Activated CD8-positive, alpha-beta T cell treated with anti-CD3 and anti-CD28 coated beads, Interleukin-2, amount 10 ng/mL, durations not matched to agents 7 days and 5 days (primary cell): ENCODE results near the gene PLEKHG7. TPM values are rescaled to one million over a fixed set of nuclear protein-coding genes. Genes with fewer than 3 reads are reported as not detected.
"Not testable (repeated sequence)": the region's sequence is repeated elsewhere in the genome, so short reads cannot be mapped to it uniquely, and the experiment has no call there.

Experiments
- ATAC-seq: fragments of 150-1000 bp; cut with Tn5 transposase; one replicate; pipeline ENCODE4 v1.10.0; 2021; ENCODE audit warnings: moderate library complexity
- CTCF ChIA-PET: fragments of 350-600 bp; sonication (Branson Sonifier 250); formaldehyde crosslinking; loops from one replicate; lab custom pipeline; 2021; ENCODE audit warnings: antibody characterized with exemption; lab: Charles Lee
- POLR2A ChIA-PET: fragments of 350-600 bp; sonication (Branson Sonifier 250); formaldehyde crosslinking; loops from one replicate; lab custom pipeline; 2021; ENCODE audit warnings: antibody characterized with exemption; lab: Charles Lee
- DNase-seq: peaks from one replicate; pipeline ENCODE4 v3.0.0-alpha.2; 2020
- H3K27ac Mint-ChIP-seq: one replicate; pipeline ENCODE4 v1.8.0; 2021; ENCODE audit warnings: mild to moderate bottlenecking, mixed read lengths
- H3K27me3 Mint-ChIP-seq: one replicate; pipeline ENCODE4 v1.8.0; 2021; ENCODE audit warnings: low read depth, mixed read lengths
- H3K36me3 Mint-ChIP-seq: one replicate; pipeline ENCODE4 v1.8.0; 2021; ENCODE audit warnings: low read depth, mixed read lengths
- H3K4me1 Mint-ChIP-seq: one replicate; pipeline ENCODE4 v1.8.0; 2021; ENCODE audit warnings: low read depth, mixed read lengths
- H3K4me3 Mint-ChIP-seq: one replicate; pipeline ENCODE4 v1.8.0; 2021; ENCODE audit warnings: mild to moderate bottlenecking, mixed read lengths
- H3K9me3 Mint-ChIP-seq: one replicate; pipeline ENCODE4 v1.8.0; 2022; ENCODE audit warnings: mixed read lengths; ENCODE audit not compliant: insufficient read depth
- total RNA-seq, 2 experiments: library from RNA; stranded (reverse); gene quantifications; one replicate each; pipeline ENCODE4 v1.2.3, GENCODE V29; 2021

The PLEKHG7 gene
- total RNA-seq, 2 experiments from 2014 or later: not detected

- Mint-ChIP-seq H3K27ac (no peak overlapping the region), H3K4me3 (no peak overlapping the region), H3K4me1 (no peaks in the 10 kb centered on the region), H3K9me3 (no peaks in the 10 kb centered on the region), H3K36me3 (no peaks in the 10 kb centered on the region), H3K27me3 (no peaks in the 10 kb centered on the region)
- ATAC-seq: no peak
- no peak for DNase-seq
- ChIA-PET CTCF (no interaction called here), POLR2A (no interaction called here)
Measured at GRCh38 chr12:92735131-92735721, 32.4 kb downstream of the PLEKHG7 start.

- Mint-ChIP-seq H3K27me3 (peaks cover 3% of the 10 kb centered on the region), H3K9me3 (no peaks in the 10 kb centered on the region), H3K36me3 (no peaks in the 10 kb centered on the region), H3K4me3 (no peak overlapping the region), H3K4me1 (no peaks in the 10 kb centered on the region), H3K27ac (no peak overlapping the region)
- CTCF ChIA-PET: no interaction called here
- DNase-seq (no peak), ATAC-seq (no peak)
- POLR2A ChIA-PET: no interaction called here
Measured at GRCh38 chr12:92736605-92737004, 33.8 kb downstream of the PLEKHG7 start.

GRCh38 chr12:92737855-92738850 lies 35.4 kb downstream of the PLEKHG7 start:
- peaks cover 5% of the 10 kb centered on the region for H3K27me3 Mint-ChIP-seq
- DNase-seq (no peak), ATAC-seq (no peak)
- ChIA-PET CTCF (no interaction called here), POLR2A (no interaction called here)
- H3K4me3 Mint-ChIP-seq: no peak overlapping the region
- no peaks in the 10 kb centered on the region for H3K36me3 Mint-ChIP-seq
- H3K9me3 Mint-ChIP-seq: no peaks in the 10 kb centered on the region
- no peak overlapping the region for H3K27ac Mint-ChIP-seq
- no peaks in the 10 kb centered on the region for H3K4me1 Mint-ChIP-seq

- Mint-ChIP-seq H3K27me3 (peaks cover 5% of the 10 kb centered on the region), H3K36me3 (no peaks in the 10 kb centered on the region), H3K4me3 (no peak overlapping the region), H3K4me1 (no peaks in the 10 kb centered on the region), H3K9me3 (no peaks in the 10 kb centered on the region), H3K27ac (no peak overlapping the region)
- CTCF ChIA-PET: no interaction called here
- DNase-seq (no peak), ATAC-seq (no peak)
- POLR2A ChIA-PET: no interaction called here
Measured at GRCh38 chr12:92739113-92739512, 36.3 kb downstream of the PLEKHG7 start.

- Mint-ChIP-seq H3K9me3 (no peaks in the 10 kb centered on the region), H3K4me3 (no peak overlapping the region), H3K36me3 (no peaks in the 10 kb centered on the region), H3K4me1 (no peaks in the 10 kb centered on the region), H3K27ac (no peak overlapping the region), H3K27me3 (peaks cover 5% of the 10 kb centered on the region)
- ChIA-PET CTCF (no interaction called here), POLR2A (no interaction called here)
- no peak for DNase-seq
- no peak for ATAC-seq
Measured at GRCh38 chr12:92740411-92740810, 37.6 kb downstream of the PLEKHG7 start.

- no peak overlapping the region for H3K27ac Mint-ChIP-seq
- ATAC-seq (no peak), DNase-seq (no peak)
- peaks cover 5% of the 10 kb centered on the region for H3K27me3 Mint-ChIP-seq
- H3K9me3 Mint-ChIP-seq: no peaks in the 10 kb centered on the region
- H3K36me3 Mint-ChIP-seq: no peaks in the 10 kb centered on the region
- no peak overlapping the region for H3K4me3 Mint-ChIP-seq
- POLR2A ChIA-PET: no interaction called here
- CTCF ChIA-PET: no interaction called here
- H3K4me1 Mint-ChIP-seq: no peaks in the 10 kb centered on the region
Measured at GRCh38 chr12:92743026-92743425, 40.2 kb downstream of the PLEKHG7 start.

GRCh38 chr12:92745856-92746550 lies 43.2 kb downstream of the PLEKHG7 start:
- H3K36me3 Mint-ChIP-seq: no peaks in the 10 kb centered on the region
- CTCF ChIA-PET: no interaction called here
- DNase-seq (no peak), ATAC-seq (no peak)
- no peaks in the 10 kb centered on the region for H3K9me3 Mint-ChIP-seq
- peaks cover 5% of the 10 kb centered on the region for H3K27me3 Mint-ChIP-seq
- POLR2A ChIA-PET: no interaction called here
- H3K4me3 Mint-ChIP-seq: no peak overlapping the region
- H3K27ac Mint-ChIP-seq: no peak overlapping the region
- no peaks in the 10 kb centered on the region for H3K4me1 Mint-ChIP-seq

GRCh38 chr12:92747151-92747550 lies 44.4 kb downstream of the PLEKHG7 start:
- H3K27me3 Mint-ChIP-seq: peaks cover 2% of the 10 kb centered on the region
- ChIA-PET CTCF (no interaction called here), POLR2A (no interaction called here)
- H3K36me3 Mint-ChIP-seq: no peaks in the 10 kb centered on the region
- DNase-seq (no peak), ATAC-seq (no peak)
- no peak overlapping the region for H3K27ac Mint-ChIP-seq
- no peak overlapping the region for H3K4me3 Mint-ChIP-seq
- no peaks in the 10 kb centered on the region for H3K4me1 Mint-ChIP-seq
- no peaks in the 10 kb centered on the region for H3K9me3 Mint-ChIP-seq

- POLR2A ChIA-PET, DNase-seq: not testable (repeated sequence)
Measured at GRCh38 chr12:92749691-92750090, 46.9 kb downstream of the PLEKHG7 start.

GRCh38 chr12:92753976-92754885 lies 51.4 kb downstream of the PLEKHG7 start:
- Mint-ChIP-seq H3K36me3 (no peaks in the 10 kb centered on the region), H3K4me3 (no peak overlapping the region), H3K27ac (no peak overlapping the region), H3K9me3 (peaks cover 4% of the 10 kb centered on the region), H3K4me1 (peaks cover 3% of the 10 kb centered on the region), H3K27me3 (peaks cover 16% of the 10 kb centered on the region)
- POLR2A ChIA-PET: no interaction called here
- no peak for DNase-seq
- CTCF ChIA-PET: no interaction called here
- ATAC-seq: no peak

More at GRCh38 chr12:92749691-92750090, 46.9 kb downstream of the PLEKHG7 start:
- H3K27me3 Mint-ChIP-seq, H3K4me3 Mint-ChIP-seq, H3K4me1 Mint-ChIP-seq, ATAC-seq, H3K36me3 Mint-ChIP-seq, H3K9me3 Mint-ChIP-seq, CTCF ChIA-PET, H3K27ac Mint-ChIP-seq: not testable (repeated sequence)

GRCh38 chr12:92756898-92757596 lies 54.3 kb downstream of the PLEKHG7 start:
- Mint-ChIP-seq H3K27ac (no peak overlapping the region), H3K4me1 (peaks cover 3% of the 10 kb centered on the region), H3K36me3 (no peaks in the 10 kb centered on the region), H3K9me3 (peaks cover 4% of the 10 kb centered on the region), H3K27me3 (peaks cover 16% of the 10 kb centered on the region), H3K4me3 (no peak overlapping the region)
- DNase-seq (no peak), ATAC-seq (no peak)
- POLR2A ChIA-PET: interaction anchor here (0.7 kb wide), 1 partner anchor 9 kb away, joined by 3 read pairs; no protein-coding TSS in a partner anchor
- CTCF ChIA-PET: no interaction called here
